Measurements from ENCODE around the gene ZNF708.
"Not testable (repeated sequence)": the region's sequence is repeated elsewhere in the genome, so short reads cannot be mapped to it uniquely, and the experiment has no call there.

The ZNF708 gene

DNA sequence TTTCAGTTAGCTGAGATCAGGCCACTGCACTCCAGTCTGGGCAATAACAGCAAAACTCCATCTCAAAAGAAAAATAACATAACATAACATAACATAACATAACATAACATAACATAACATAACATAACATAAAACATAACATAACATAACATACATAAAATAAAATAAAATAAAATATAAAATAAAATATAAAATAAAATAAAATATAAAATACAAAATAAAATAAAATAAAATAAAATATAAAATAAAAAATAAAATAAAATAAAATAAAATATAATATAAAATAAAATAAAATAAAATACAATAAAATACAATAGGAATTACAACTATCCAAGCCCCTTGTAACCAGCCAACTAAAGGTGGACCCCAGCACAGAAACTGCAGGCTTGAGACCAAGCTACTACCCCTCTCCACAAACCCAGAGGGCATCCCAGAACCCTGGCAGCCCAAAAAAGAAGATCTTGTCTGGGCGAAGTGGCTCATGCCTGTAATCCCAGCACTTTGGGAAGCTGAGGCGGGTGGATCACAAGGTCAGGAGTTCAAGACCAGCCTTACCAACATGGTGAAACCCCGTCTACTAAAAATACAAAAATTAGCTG, 22.2 kb downstream of the ZNF708 start:
- Mint-ChIP-seq H3K36me3 (peaks cover 94% of the 10 kb centered on the region), H3K4me1 (peaks cover 17% of the 10 kb centered on the region)
- not testable (repeated sequence) for H3K4me3 Mint-ChIP-seq; DNase-seq (ENCODE audit: low spot score in 2 of 2); H3K27ac Mint-ChIP-seq; H3K9me3 Mint-ChIP-seq; ATAC-seq

DNA sequence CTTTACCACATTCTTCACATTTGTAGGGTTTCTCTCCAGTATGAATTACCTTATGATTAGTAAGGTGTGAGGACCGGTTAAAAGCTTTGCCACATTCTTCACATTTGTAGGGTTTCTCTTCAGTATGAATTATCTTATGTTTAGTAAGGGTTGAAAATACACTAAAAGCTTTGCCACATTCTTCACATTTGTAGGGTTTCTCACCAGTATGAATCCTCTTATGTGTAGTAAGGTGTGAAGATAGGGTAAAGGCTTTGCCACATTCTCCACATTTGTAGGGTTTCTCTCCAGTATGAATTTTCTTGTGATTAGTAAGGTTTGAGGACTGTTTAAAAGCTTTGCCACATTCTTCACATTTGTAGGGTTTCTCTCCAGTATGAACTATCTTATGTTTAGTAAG, 35.4 kb downstream of the ZNF708 start:
- H3K27ac Mint-ChIP-seq; ATAC-seq; H3K4me1 Mint-ChIP-seq; H3K4me3 Mint-ChIP-seq; DNase-seq (ENCODE audit: low spot score in 2 of 2): not testable (repeated sequence)
- Mint-ChIP-seq H3K36me3 (peaks cover 58% of the 10 kb centered on the region), H3K9me3 (peaks cover 32% of the 10 kb centered on the region)

DNA sequence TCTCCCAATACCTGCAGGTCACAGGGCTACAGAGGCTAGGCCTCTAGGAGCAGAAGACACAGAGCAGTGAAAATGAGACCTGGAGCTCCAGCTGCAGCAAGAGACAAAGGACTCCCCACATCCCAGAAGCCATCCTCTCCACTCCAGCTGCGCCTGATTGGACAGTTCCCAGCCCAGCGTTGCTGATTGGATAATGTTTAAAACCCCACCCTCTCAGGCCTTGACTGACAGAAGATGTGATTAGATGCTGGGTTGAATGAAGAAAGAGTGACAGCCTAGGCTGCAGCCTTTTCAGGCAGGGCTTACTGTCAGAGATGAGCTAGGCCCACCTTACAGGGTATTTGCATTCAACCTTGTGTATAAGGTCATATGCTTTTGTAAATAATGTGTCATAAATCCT, 59.4 kb downstream of the ZNF708 start:
- DNase-seq (ENCODE audit: low spot score in 2 of 2) (no peak), ATAC-seq (no peak)
- no peaks in the 10 kb centered on the region for H3K4me1 Mint-ChIP-seq
- H3K27ac Mint-ChIP-seq = no peak overlapping the region
- no peaks in the 10 kb centered on the region for H3K36me3 Mint-ChIP-seq
- H3K9me3 Mint-ChIP-seq = peaks cover 8% of the 10 kb centered on the region
- no peak overlapping the region for H3K4me3 Mint-ChIP-seq

- Mint-ChIP-seq H3K4me1 (no peaks in the 10 kb centered on the region), H3K4me3 (no peak overlapping the region), H3K9me3 (peaks cover 7% of the 10 kb centered on the region), H3K27ac (no peak overlapping the region), H3K36me3 (no peaks in the 10 kb centered on the region)
- DNase-seq (ENCODE audit: low spot score in 2 of 2) (no peak), ATAC-seq (no peak)
Observed at GRCh38 chr19:21264891-21265290, 64.3 kb downstream of the ZNF708 start.

DNA sequence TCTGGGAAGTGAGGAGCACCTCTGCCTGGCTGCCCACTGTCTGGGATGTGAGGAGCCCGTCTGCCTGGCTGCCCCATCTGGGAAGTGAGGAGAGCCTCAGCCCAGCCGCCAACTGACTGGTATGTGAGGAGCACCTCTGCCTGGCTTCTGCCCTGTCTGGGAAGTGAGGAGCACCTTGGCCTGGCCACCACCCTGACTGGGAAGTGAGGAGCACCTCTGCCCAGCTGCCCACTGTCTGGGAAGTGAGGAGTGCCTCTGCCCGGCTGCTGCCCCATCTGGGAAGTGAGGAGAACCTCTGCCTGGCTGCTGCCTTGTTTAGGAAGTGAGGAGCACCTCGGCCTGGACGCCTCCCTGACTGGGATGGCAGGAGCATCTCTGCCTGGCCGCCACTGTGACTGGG, 64.8 kb downstream of the ZNF708 start:
- no peak for DNase-seq (ENCODE audit: low spot score in 2 of 2)
- Mint-ChIP-seq H3K27ac (no peak overlapping the region), H3K4me1 (no peaks in the 10 kb centered on the region), H3K36me3 (no peaks in the 10 kb centered on the region), H3K9me3 (peaks cover 7% of the 10 kb centered on the region), H3K4me3 (no peak overlapping the region)
- ATAC-seq = no peak

DNA sequence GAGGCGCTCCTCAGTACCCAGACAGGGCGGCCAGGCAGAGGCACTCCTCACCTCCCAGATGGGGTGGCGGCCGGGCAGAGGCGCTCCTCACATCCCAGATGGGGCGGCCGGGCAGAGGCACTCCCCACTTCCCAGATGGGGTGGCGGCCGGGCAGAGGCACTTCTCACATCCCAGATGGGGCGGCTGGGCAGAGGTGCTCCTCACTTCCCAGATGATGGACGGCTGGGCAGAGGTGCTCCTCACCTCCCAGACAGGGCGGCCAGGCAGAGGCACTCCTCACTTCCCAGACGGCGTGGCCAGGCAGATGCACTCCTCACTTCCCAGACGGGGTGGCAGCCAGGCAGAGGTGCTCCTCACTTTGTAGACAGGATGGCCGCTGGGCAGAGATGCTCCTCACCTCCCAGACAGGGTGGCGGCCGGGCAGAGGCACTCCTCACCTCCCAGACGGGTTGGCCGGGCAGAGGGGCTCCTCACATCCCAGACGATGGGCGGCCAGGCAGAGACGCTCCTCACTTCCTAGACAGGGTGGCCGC, 68.3 kb downstream of the ZNF708 start:
- not testable (repeated sequence) for H3K9me3 Mint-ChIP-seq; H3K36me3 Mint-ChIP-seq; H3K4me3 Mint-ChIP-seq; DNase-seq (ENCODE audit: low spot score in 2 of 2); ATAC-seq; H3K4me1 Mint-ChIP-seq; H3K27ac Mint-ChIP-seq

- Mint-ChIP-seq H3K36me3 (no peaks in the 10 kb centered on the region), H3K27ac (no peak overlapping the region), H3K4me1 (no peaks in the 10 kb centered on the region), H3K4me3 (no peak overlapping the region), H3K9me3 (peaks cover 7% of the 10 kb centered on the region)
- no peak for DNase-seq (ENCODE audit: low spot score in 2 of 2)
- no peak for ATAC-seq
Observed at GRCh38 chr19:21260164-21260847, 68.9 kb downstream of the ZNF708 start.

DNA sequence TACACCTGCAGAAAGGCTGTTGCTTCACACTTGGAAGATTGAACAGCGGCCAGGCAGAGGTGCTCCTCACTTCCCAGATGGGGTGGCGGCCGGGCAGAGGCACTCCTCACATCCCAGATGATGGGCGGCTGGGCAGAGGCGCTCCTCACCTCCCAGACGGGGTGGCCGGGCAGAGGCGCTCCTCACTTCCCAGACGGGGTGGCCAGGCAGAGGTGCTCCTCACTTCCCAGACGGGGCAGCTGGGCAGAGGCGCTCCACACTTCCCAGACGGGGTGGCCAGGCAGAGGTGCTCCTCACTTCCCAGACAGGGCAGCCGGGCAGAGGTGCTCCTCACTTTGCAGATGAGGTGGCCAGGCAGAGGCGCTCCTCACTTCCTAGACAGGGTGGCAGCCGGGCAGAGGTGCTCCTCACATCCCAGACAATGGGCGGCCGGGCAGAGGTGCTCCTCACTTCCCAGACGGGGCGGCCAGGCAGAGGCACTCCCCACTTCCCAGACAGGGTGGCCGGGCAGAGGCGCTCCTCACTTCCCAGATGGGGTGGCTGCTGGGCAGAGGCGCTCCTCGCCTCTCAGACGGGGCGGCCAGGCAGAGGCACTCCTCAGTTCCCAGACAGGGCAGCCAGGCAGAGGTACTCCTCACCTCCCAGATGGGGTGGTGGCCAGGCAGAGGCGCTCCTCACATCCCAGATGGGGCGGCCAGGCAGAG, 69.6 kb downstream of the ZNF708 start:
- H3K36me3 Mint-ChIP-seq; H3K4me3 Mint-ChIP-seq; H3K27ac Mint-ChIP-seq; H3K4me1 Mint-ChIP-seq; H3K9me3 Mint-ChIP-seq; ATAC-seq; DNase-seq (ENCODE audit: low spot score in 2 of 2): not testable (repeated sequence)

- DNase-seq (ENCODE audit: low spot score in 2 of 2) (no peak), ATAC-seq (no peak)
- Mint-ChIP-seq H3K4me3 (no peak overlapping the region), H3K9me3 (peaks cover 6% of the 10 kb centered on the region), H3K4me1 (peaks cover 6% of the 10 kb centered on the region), H3K27ac (no peak overlapping the region), H3K36me3 (no peaks in the 10 kb centered on the region)
Observed at GRCh38 chr19:21256722-21257121, 72.5 kb downstream of the ZNF708 start.
